Body of pancreas (tissue), 4 donors: ENCODE measurements around the gene ZBTB1. TPM values are rescaled to one million over a fixed set of nuclear protein-coding genes. Genes with fewer than 3 reads are reported as not detected.

Experiments
- ATAC-seq: fragments of 150-250 bp; one replicate; pipeline ENCODE4 v1.9.1; 2016
- DNase-seq, 4 donors: peaks; one replicate each; pipeline ENCODE4 v3.0.0-alpha.2; 2019
- H3K27ac ChIP-seq, 4 donors: fragments of 200-600 bp; sonication (generic); 1 replicate in 3 of 4; 2 replicates in 1 of 4; pipeline versions ENCODE4 v1.5.1 to v1.6.1; 2016 to 2019; ENCODE audit warnings: mild to moderate bottlenecking in 1 of 4, mixed read lengths in 1 of 4, moderate library complexity in 1 of 4
- H3K27me3 ChIP-seq, 2 donors: fragments of 200-600 bp; sonication (generic); one replicate each; pipeline ENCODE4 v1.6.0; 2016; ENCODE audit warnings: mild to moderate bottlenecking in 1 of 2
- H3K36me3 ChIP-seq, 2 donors: fragments of 200-600 bp; sonication (generic); replicated peaks in 1 of 2; 2 replicates each; pipeline ENCODE4 v1.5.1; 2016; ENCODE audit warnings: low read depth in 2 of 2; ENCODE audit not compliant: insufficient read depth in 1 of 2
- H3K4me1 ChIP-seq: fragments of 200-600 bp; sonication (generic); one replicate; pipeline ENCODE4 v1.6.0; 2016
- H3K4me3 ChIP-seq, 2 donors: fragments of 200-600 bp; sonication (generic); 1 replicate in 1 of 2; 2 replicates in 1 of 2; pipeline ENCODE4 v1.5.1; 2016 to 2019
- H3K9me3 ChIP-seq, 3 donors: fragments of 200-600 bp; sonication (generic); 1 replicate in 2 of 3; 2 replicates in 1 of 3; pipeline ENCODE4 v1.5.1; 2016
- CTCF ChIP-seq, 7 experiments: fragments of 450-650 bp in 4 of 7; fragments of 200-600 bp in 3 of 7; sonication (generic) in 3 of 7; IDR thresholded peaks; one replicate each; pipeline ENCODE4 v1.5.1; 2016 to 2019; ENCODE audit warnings: antibody characterized with exemption in 7 of 7
- POLR2A ChIP-seq, 3 donors: fragments of 450-650 bp; IDR thresholded peaks; one replicate each; pipeline ENCODE4 v1.6.1; 2016; ENCODE audit warnings: antibody characterized with exemption in 3 of 3, mild to moderate bottlenecking in 2 of 3
- WGBS, 2 donors: methylation state at CpG; one replicate each; pipeline ENCODE4 v1.1.5; 2017; 5-methylcytosine and 5-hydroxymethylcytosine counted together
- intact Hi-C: fragments of 100-400 bp; cut with DNase I; formaldehyde crosslinking; loops from one replicate; pipeline ENCODE4 v1.15.1; 2023
- total RNA-seq, 2 donors: library from RNA; depleted of rRNA; stranded (reverse); fragments of >200 nt; gene quantifications; one replicate each; pipeline ENCODE4 v1.1.0, GENCODE V29; 2016

Gene ZBTB1
- total RNA-seq, 2 donors from 2014 or later, result 28.5 to 43.8 TPM

GRCh38 chr14:64542836-64543201 is 38.2 kb downstream of the ZBTB1 start:
- 14 to 39% methylated on average over 4 of the region's 4 CpGs for WGBS, 2 donors

GRCh38 chr14:64544607-64545312 is 40.2 kb downstream of the ZBTB1 start:
- TF ChIP-seq CTCF (IDR thresholded peaks at IDR 0.05) (no peak), POLR2A (IDR thresholded peaks at IDR 0.05) (no peak)
- DNase-seq (no peak), ATAC-seq (no peak)
- 48 to 57% methylated on average over 5 of the region's 5 CpGs for WGBS, 2 donors
- no peak overlapping the region for H3K27ac ChIP-seq
- intact Hi-C loops, result no loop called here
- no peaks in the 10 kb centered on the region for H3K36me3 ChIP-seq
- peaks cover 22% of the 10 kb centered on the region for H3K4me1 ChIP-seq
- H3K4me3 ChIP-seq, result no peak overlapping the region
- no peaks in the 10 kb centered on the region for H3K27me3 ChIP-seq
- no peaks in the 10 kb centered on the region for H3K9me3 ChIP-seq

More at GRCh38 chr14:64542836-64543201, 38.2 kb downstream of the ZBTB1 start:
- Histone ChIP-seq H3K27me3 (no peaks in the 10 kb centered on the region), H3K36me3 (no peaks in the 10 kb centered on the region), H3K4me1 (peaks cover 16% of the 10 kb centered on the region), H3K4me3 (peak overlapping the region; percentile 9 to 46), H3K27ac (peak overlapping the region in 2 of 4 donors; percentile 14 to 52), H3K9me3 (no peaks in the 10 kb centered on the region)
- intact Hi-C loops, result no loop called here
- DNase-seq (no peak), ATAC-seq (no peak)
- TF ChIP-seq POLR2A (IDR thresholded peaks at IDR 0.05), result no peak
- no peak for TF ChIP-seq CTCF (IDR thresholded peaks at IDR 0.05)

GRCh38 chr14:64549016-64549415 is 44.4 kb downstream of the ZBTB1 start:
- 53 to 62% methylated on average over 1 of the region's 1 CpG for WGBS, 2 donors
- H3K4me1 ChIP-seq, result peaks cover 11% of the 10 kb centered on the region
- H3K27ac ChIP-seq, result peak overlapping the region in 3 of 4 donors; percentile 74 to 85 (median 78)
- no peaks in the 10 kb centered on the region for H3K36me3 ChIP-seq
- no peak for TF ChIP-seq CTCF (IDR thresholded peaks at IDR 0.05)
- TF ChIP-seq POLR2A (IDR thresholded peaks at IDR 0.05), result no peak
- intact Hi-C loops, result no loop called here
- no peaks in the 10 kb centered on the region for H3K27me3 ChIP-seq
- no peak overlapping the region for H3K4me3 ChIP-seq
- no peak for ATAC-seq
- DNase-seq, result no peak
- H3K9me3 ChIP-seq, result no peaks in the 10 kb centered on the region

- TF ChIP-seq CTCF (IDR thresholded peaks at IDR 0.05), result peak in 1 of 7 experiments; percentile 12
- peak; percentile 43 to 62 (median 45) for TF ChIP-seq POLR2A (IDR thresholded peaks at IDR 0.05)
- no peaks in the 10 kb centered on the region for H3K36me3 ChIP-seq
Measured at GRCh38 chr14:64549791-64550620, 45.4 kb downstream of the ZBTB1 start, which contains the start of gene PPP1R36. Gene PPP1R36 (plus strand): TSS chr14:64549961. CDS start chr14:64549998, 37 bp downstream.

More at GRCh38 chr14:64549791-64550620, 45.4 kb downstream of the ZBTB1 start, which contains the start of gene PPP1R36:
- intact Hi-C loops, result loop anchor here (10.0 kb wide), 1 partner anchor 75 kb away; no protein-coding TSS in a partner anchor
- peak; percentile 94 for ATAC-seq
- Histone ChIP-seq H3K27me3 (no peaks in the 10 kb centered on the region), H3K27ac (peak within 1 kb of the TSS; percentile 12 to 85 (median 76)), H3K4me1 (peaks cover 11% of the 10 kb centered on the region), H3K4me3 (peak within 1 kb of the TSS in 1 of 2 donors; percentile 14), H3K9me3 (no peaks in the 10 kb centered on the region)
- DNase-seq, result peak; percentile 62 to 79 (median 66)
- 3 to 9% methylated on average over 22 to 54 of the region's 54 CpGs for WGBS, 2 donors
